Measurements from ENCODE around the gene ZDHHC14.

ZDHHC14 gene

DNA sequence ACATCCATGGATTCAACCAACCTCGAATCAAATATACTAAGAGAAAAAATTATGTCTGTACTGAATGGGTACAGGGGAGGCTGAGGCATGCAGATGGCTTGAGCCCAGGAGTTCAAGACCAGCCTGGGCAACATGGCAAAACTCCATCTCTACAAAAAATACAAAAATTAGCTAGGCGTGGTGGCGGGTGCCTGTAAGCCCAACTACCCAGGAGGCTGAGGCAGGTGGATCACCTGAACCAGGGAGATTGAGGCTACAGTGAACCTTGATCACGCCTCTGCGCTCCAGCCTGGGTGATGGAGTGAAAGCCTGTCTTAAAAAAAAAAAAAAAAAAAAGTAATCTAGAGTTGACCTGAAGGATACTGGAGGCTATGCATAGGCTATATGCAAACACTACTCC is 223.0 kb downstream of the ZDHHC14 start:
- Histone ChIP-seq H3K36me3 (replicated peaks) (no peaks in the 10 kb centered on the region), H3K4me3 (ENCODE audit: low read depth, low read length) (no peak overlapping the region), H3K27ac (no peak overlapping the region), H3K27me3 (replicated peaks) (no peaks in the 10 kb centered on the region)
- no peak for TF ChIP-seq CTCF (IDR thresholded peaks at IDR 0.05; ENCODE audit: low read depth, low read length, missing control alignments)
- in situ Hi-C loops (cut with HindIII; ENCODE audit: low pct_ligation_motif_present, low sequenced_read_pairs) = no loop called here
- no peak for DNase-seq

DNA sequence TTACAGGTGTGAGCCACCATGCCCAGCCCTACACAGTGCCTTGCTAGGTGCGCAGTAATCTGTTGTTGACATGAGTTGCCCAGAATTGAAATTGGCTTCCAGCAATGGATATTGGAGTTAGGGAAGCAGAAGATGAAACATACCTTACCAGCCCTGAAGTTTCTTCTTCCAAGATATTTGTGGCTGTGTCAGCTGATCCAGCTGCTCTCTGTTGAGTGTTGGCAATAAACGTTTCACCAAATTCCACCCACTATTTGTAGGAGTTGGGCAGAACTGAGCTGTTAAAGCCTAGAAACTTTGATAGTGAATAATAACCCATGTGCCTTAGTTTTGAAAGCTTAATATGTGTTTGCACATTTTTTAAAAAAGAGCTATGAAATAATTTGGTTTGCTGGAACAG is 223.8 kb downstream of the ZDHHC14 start:
- no peak for TF ChIP-seq CTCF (IDR thresholded peaks at IDR 0.05; ENCODE audit: low read depth, low read length, missing control alignments)
- Histone ChIP-seq H3K36me3 (replicated peaks) (no peaks in the 10 kb centered on the region), H3K27ac (no peak overlapping the region), H3K4me3 (ENCODE audit: low read depth, low read length) (no peak overlapping the region), H3K27me3 (replicated peaks) (no peaks in the 10 kb centered on the region)
- DNase-seq = no peak
- in situ Hi-C loops (cut with HindIII; ENCODE audit: low pct_ligation_motif_present, low sequenced_read_pairs) = no loop called here

- H3K4me3 ChIP-seq (ENCODE audit: low read depth, low read length) = no peak overlapping the region
- in situ Hi-C loops (cut with HindIII; ENCODE audit: low pct_ligation_motif_present, low sequenced_read_pairs) = no loop called here
- no peak for TF ChIP-seq CTCF (IDR thresholded peaks at IDR 0.05; ENCODE audit: low read depth, low read length, missing control alignments)
- no peaks in the 10 kb centered on the region for H3K36me3 ChIP-seq (replicated peaks)
- H3K27ac ChIP-seq = no peak overlapping the region
- no peaks in the 10 kb centered on the region for H3K27me3 ChIP-seq (replicated peaks)
- no peak for DNase-seq
Measured at GRCh38 chr6:157605484-157605883, 224.5 kb downstream of the ZDHHC14 start.

DNA sequence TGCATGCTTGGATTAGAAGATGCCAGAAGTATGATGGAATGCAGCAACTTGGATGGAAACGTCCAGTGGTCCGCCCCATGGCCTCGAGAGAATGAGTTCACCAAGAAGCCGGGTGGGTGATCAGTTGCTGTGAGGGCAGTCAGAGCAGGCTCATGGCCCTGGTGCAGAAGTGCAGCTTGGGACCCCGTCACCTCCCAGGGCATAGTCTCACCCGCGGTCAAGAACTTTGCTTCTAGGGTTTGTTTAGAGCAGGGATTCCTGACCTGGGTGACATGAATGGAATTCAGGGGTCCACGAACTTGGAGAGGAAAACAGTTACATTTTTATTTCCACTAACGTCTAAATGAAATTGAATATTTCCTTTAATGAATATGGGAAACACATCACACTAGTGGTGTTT is 225.5 kb downstream of the ZDHHC14 start:
- no peaks in the 10 kb centered on the region for H3K27me3 ChIP-seq (replicated peaks)
- no peaks in the 10 kb centered on the region for H3K36me3 ChIP-seq (replicated peaks)
- H3K4me3 ChIP-seq (ENCODE audit: low read depth, low read length) = no peak overlapping the region
- no peak for DNase-seq
- TF ChIP-seq CTCF (IDR thresholded peaks at IDR 0.05; ENCODE audit: low read depth, low read length, missing control alignments) = no peak
- in situ Hi-C loops (cut with HindIII; ENCODE audit: low pct_ligation_motif_present, low sequenced_read_pairs) = no loop called here
- H3K27ac ChIP-seq = no peak overlapping the region

DNA sequence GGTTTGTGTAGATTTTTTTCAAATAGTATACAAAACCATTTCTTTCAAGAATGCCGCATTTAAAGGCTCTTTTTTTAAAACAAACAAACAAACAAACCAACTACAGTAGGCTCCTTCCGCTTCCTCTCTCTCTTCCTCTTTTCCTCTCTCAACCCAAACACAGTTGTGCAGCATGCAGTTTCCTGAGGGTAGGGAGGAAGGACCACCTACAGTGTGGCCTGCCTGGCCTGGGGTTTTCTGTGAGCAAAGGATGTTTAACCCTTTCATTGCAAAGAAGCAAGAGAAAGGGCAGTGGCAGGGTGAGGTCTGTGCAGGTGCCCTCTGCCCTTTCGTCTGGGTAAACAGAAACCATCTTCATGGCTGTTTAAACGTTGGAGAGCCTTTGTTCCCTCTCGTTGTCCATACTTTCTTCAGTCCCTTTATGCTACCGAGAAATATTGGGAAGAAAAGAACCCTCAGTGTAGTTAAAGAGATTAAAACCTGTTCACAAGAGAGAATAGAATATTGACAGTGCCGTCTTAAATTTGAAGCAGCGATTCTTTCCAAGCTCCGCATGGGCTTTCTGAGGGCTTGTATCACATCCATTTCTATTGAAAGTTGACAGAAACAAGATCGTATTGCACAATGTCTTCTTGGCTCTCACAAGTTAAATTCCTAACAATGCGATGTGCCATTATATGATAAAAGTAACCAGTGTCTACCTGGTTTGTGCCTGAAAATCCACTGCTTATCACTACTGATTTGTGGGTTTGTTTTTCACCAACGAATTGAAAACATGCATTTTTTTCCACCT is 226.5 kb downstream of the ZDHHC14 start:
- in situ Hi-C loops (cut with HindIII; ENCODE audit: low pct_ligation_motif_present, low sequenced_read_pairs) = no loop called here
- H3K27me3 ChIP-seq (replicated peaks) = no peaks in the 10 kb centered on the region
- H3K27ac ChIP-seq = no peak overlapping the region
- no peak overlapping the region for H3K4me3 ChIP-seq (ENCODE audit: low read depth, low read length)
- DNase-seq = no peak
- no peak for TF ChIP-seq CTCF (IDR thresholded peaks at IDR 0.05; ENCODE audit: low read depth, low read length, missing control alignments)
- no peaks in the 10 kb centered on the region for H3K36me3 ChIP-seq (replicated peaks)
